IMR-90 (cell line): ENCODE measurements around the gene ENO2. TPM values are rescaled to one million over a fixed set of nuclear protein-coding genes. Genes with fewer than 3 reads are reported as not detected.

ENCODE experiments used
- ATAC-seq: fragments of 200-7000 bp; cut with Tn5 transposase; 2 replicates; pipeline ENCODE4 v1.9.1; 2020; ENCODE audit warnings: low read depth, mild to moderate bottlenecking, moderate library complexity
- BruUV-seq: library from RNA; stranded (reverse); fragments of 400-500 nt; replicated peaks from 2 replicates; lab custom pipeline; 2021; lab: Mats Ljungman, UMichigan
- CTCF ChIA-PET: fragments of 300-600 bp; formaldehyde crosslinking; extraction: SDS; loops from one replicate; lab custom pipeline; 2021; ENCODE audit warnings: antibody characterized with exemption; lab: Yijun Ruan, JAX
- POLR2A ChIA-PET: fragments of 300-600 bp; sonication (Branson Sonifier 250); formaldehyde crosslinking; loops from one replicate; lab custom pipeline; 2022; ENCODE audit warnings: antibody characterized with exemption; ENCODE audit not compliant: unreplicated experiment; lab: Charles Lee
- DNase-seq: peaks from one replicate; pipeline ENCODE4 v3.0.0; 2013
- H2AFZ ChIP-seq: replicated peaks from 2 replicates; pipeline ENCODE3; 2013; ENCODE audit warnings: low read length, mild to moderate bottlenecking; ENCODE audit not compliant: poor library complexity
- H2AK5ac ChIP-seq: 2 replicates; pipeline ENCODE4 v1.6.1; 2013; ENCODE audit warnings: low read depth, low read length, inconsistent platforms
- H2AK9ac ChIP-seq: replicated peaks from 2 replicates; pipeline ENCODE3; 2013; ENCODE audit warnings: mild to moderate bottlenecking, low read depth, low read length, moderate library complexity; ENCODE audit not compliant: poor library complexity
- H2BK120ac ChIP-seq: 2 replicates; pipeline ENCODE4 v1.6.1; 2013; ENCODE audit warnings: low read depth, low read length, inconsistent platforms
- H2BK15ac ChIP-seq: 3 replicates; pipeline ENCODE4 v1.6.1; 2013; ENCODE audit warnings: low read depth, low read length, inconsistent platforms
- H2BK20ac ChIP-seq: 2 replicates; pipeline ENCODE4 v1.6.1; 2013; ENCODE audit warnings: low read depth, mild to moderate bottlenecking, inconsistent platforms, low read length, moderate library complexity
- H2BK5ac ChIP-seq: 2 replicates; pipeline ENCODE4 v1.6.1; 2013; ENCODE audit warnings: mild to moderate bottlenecking, low read depth, low read length, inconsistent platforms; ENCODE audit not compliant: poor library complexity, severe bottlenecking
- H3K14ac ChIP-seq: replicated peaks from 2 replicates; pipeline ENCODE4 v1.6.1; 2013; ENCODE audit warnings: low read depth, low read length, inconsistent platforms
- H3K18ac ChIP-seq: 2 replicates; pipeline ENCODE4 v1.6.1; 2013; ENCODE audit warnings: low read depth, low read length, control low read depth
- H3K23ac ChIP-seq: 2 replicates; pipeline ENCODE4 v1.6.1; 2013; ENCODE audit warnings: low read depth, low read length, inconsistent platforms
- H3K27ac ChIP-seq: 2 replicates; pipeline ENCODE4 v1.5.1; 2013; ENCODE audit warnings: mild to moderate bottlenecking, control low read depth, low read length; ENCODE audit not compliant: insufficient read depth
- H3K27me3 ChIP-seq: 2 replicates; pipeline ENCODE4 v1.6.1; 2013; ENCODE audit warnings: low read length; ENCODE audit not compliant: control insufficient read depth, insufficient read depth
- H3K36me3 ChIP-seq: 2 replicates; pipeline ENCODE4 v1.6.1; 2013; ENCODE audit warnings: low read length, mixed read lengths; ENCODE audit not compliant: control insufficient read depth, insufficient read depth
- H3K4ac ChIP-seq: 2 replicates; pipeline ENCODE4 v1.6.1; 2013; ENCODE audit warnings: low read depth, low read length, inconsistent platforms
- H3K4me1 ChIP-seq: 2 replicates; pipeline ENCODE4 v1.6.1; 2013; ENCODE audit warnings: low read length, mixed read lengths; ENCODE audit not compliant: control insufficient read depth, insufficient read depth
- H3K4me2 ChIP-seq: 2 replicates; pipeline ENCODE4 v1.6.1; 2013; ENCODE audit warnings: low read depth, mild to moderate bottlenecking, control low read depth, low read length, moderate library complexity
- H3K4me3 ChIP-seq: 2 replicates; pipeline ENCODE4 v1.5.1; 2013; ENCODE audit warnings: low read depth, mild to moderate bottlenecking, control low read depth, low read length, moderate library complexity; ENCODE audit not compliant: insufficient read depth
- H3K56ac ChIP-seq: 2 replicates; pipeline ENCODE4 v1.6.1; 2013; ENCODE audit warnings: low read length, inconsistent platforms; ENCODE audit not compliant: insufficient read depth; ENCODE audit errors: extremely low read depth
- H3K79me1 ChIP-seq, 2 experiments: 2 replicates each; pipeline ENCODE4 v1.6.1; 2013; ENCODE audit warnings: low read length in 2 of 2, inconsistent platforms in 1 of 2, low read depth in 1 of 2
- H3K9ac ChIP-seq: 2 replicates; pipeline ENCODE4 v1.6.1; 2013; ENCODE audit warnings: low read depth, low read length, control low read depth
- H3K9me1 ChIP-seq: 2 replicates; pipeline ENCODE4 v1.6.1; 2013; ENCODE audit warnings: low read length, inconsistent platforms; ENCODE audit not compliant: insufficient read depth
- H3K9me3 ChIP-seq: 2 replicates; pipeline ENCODE4 v1.6.1; 2013; ENCODE audit warnings: low read length; ENCODE audit not compliant: control insufficient read depth, insufficient read depth
- H4K20me1 ChIP-seq: 2 replicates; pipeline ENCODE4 v1.6.1; 2013; ENCODE audit warnings: low read length, inconsistent platforms; ENCODE audit not compliant: insufficient read depth
- H4K5ac ChIP-seq: 2 replicates; pipeline ENCODE4 v1.6.1; 2013; ENCODE audit warnings: mild to moderate bottlenecking, low read depth, low read length, control low read depth
- H4K8ac ChIP-seq, 2 experiments: 2 replicates each; pipeline ENCODE4 v1.6.1; 2013; ENCODE audit warnings: low read depth in 2 of 2, low read length in 2 of 2, control low read depth in 1 of 2, inconsistent platforms in 1 of 2
- H4K91ac ChIP-seq: 2 replicates; pipeline ENCODE4 v1.6.1; 2013; ENCODE audit warnings: low read depth, low read length, inconsistent platforms; ENCODE audit not compliant: insufficient read depth
- BHLHE40 ChIP-seq: fragments of 150-350 bp; IDR thresholded peaks from 2 replicates; pipeline ENCODE4 v1.6.1; 2016; ENCODE audit warnings: mild to moderate bottlenecking, low read depth, low read length
- CEBPB ChIP-seq: IDR thresholded peaks from 2 replicates; pipeline ENCODE4 v1.6.1; 2012; ENCODE audit warnings: low read depth, low read length, improper control_type of control experiment
- CHD1 ChIP-seq: IDR thresholded peaks from 2 replicates; pipeline ENCODE4 v1.6.1; 2012; ENCODE audit warnings: low read depth, low read length, improper control_type of control experiment
- CTCF ChIP-seq: conservative IDR thresholded peaks from 2 replicates; pipeline ENCODE4 v1.5.1; 2012; ENCODE audit warnings: mild to moderate bottlenecking, low read depth, low read length, improper control_type of control experiment
- FOS ChIP-seq: fragments of 150-350 bp; IDR thresholded peaks from 2 replicates; pipeline ENCODE4 v1.6.1; 2016; ENCODE audit warnings: low read depth, low read length
- MAFK ChIP-seq: IDR thresholded peaks from 2 replicates; pipeline ENCODE4 v1.6.1; 2012; ENCODE audit warnings: low read depth, low read length, improper control_type of control experiment
- MAZ ChIP-seq: IDR thresholded peaks from 2 replicates; pipeline ENCODE4 v1.6.1; 2012; ENCODE audit warnings: low read depth, mild to moderate bottlenecking, low read length, improper control_type of control experiment, moderate library complexity, borderline replicate concordance
- MXI1 ChIP-seq: IDR thresholded peaks from 2 replicates; pipeline ENCODE4 v1.6.1; 2012; ENCODE audit warnings: low read depth, mild to moderate bottlenecking, low read length, moderate library complexity, borderline replicate concordance
- NFE2L2 ChIP-seq: fragments of 150-350 bp; IDR thresholded peaks from 2 replicates; pipeline ENCODE4 v1.6.1; 2016; ENCODE audit warnings: low read depth, mild to moderate bottlenecking, low read length
- POLR2A ChIP-seq: IDR thresholded peaks from 2 replicates; pipeline ENCODE4 v1.6.1; 2012; ENCODE audit warnings: mild to moderate bottlenecking, low read depth, low read length
- RAD21 ChIP-seq: IDR thresholded peaks from 2 replicates; pipeline ENCODE4 v1.6.1; 2012; ENCODE audit warnings: low read length, improper control_type of control experiment
- RCOR1 ChIP-seq: IDR thresholded peaks from 2 replicates; pipeline ENCODE4 v1.6.1; 2012; ENCODE audit warnings: mild to moderate bottlenecking, low read length, improper control_type of control experiment; ENCODE audit not compliant: insufficient replicate concordance
- RFX5 ChIP-seq: IDR thresholded peaks from 2 replicates; pipeline ENCODE4 v1.8.0; 2012; ENCODE audit warnings: low read depth, mild to moderate bottlenecking, low read length, moderate library complexity
- SMC3 ChIP-seq: fragments of 150-350 bp; IDR thresholded peaks from 2 replicates; pipeline ENCODE4 v1.6.1; 2016; ENCODE audit warnings: low read depth, mild to moderate bottlenecking, antibody characterized with exemption, low read length, moderate library complexity
- WGBS, 2 experiments: methylation state at CpG; one replicate each; pipeline versions ENCODE4 v1.1.5 to v1.1.7; 2013; ENCODE audit warnings: missing lambda C conversion rate in 2 of 2; ENCODE audit not compliant: insufficient read length in 1 of 2; ENCODE audit errors: extremely low coverage in 2 of 2; 5-methylcytosine and 5-hydroxymethylcytosine counted together
- dilution Hi-C: fragments of 300-500 bp; cut with HindIII; formaldehyde crosslinking; loops from one replicate; pipeline ENCODE4 v1.14.3; 2018; ENCODE audit warnings: low sequenced_read_pairs; ENCODE audit not compliant: unreplicated experiment
- in situ Hi-C: fragments of 300-500 bp; cut with MboI; formaldehyde crosslinking; loops from 3 replicates; pipeline ENCODE4 v1.14.3; 2019; ENCODE audit warnings: low sequenced_read_pairs, inconsistent platforms, mixed read lengths
- intact Hi-C: fragments of 100-400 bp; cut with micrococcal nuclease; formaldehyde crosslinking; loops from 2 replicates; pipeline ENCODE4 v1.10.0; 2022
- polyA plus RNA-seq, 3 experiments: library from polyadenylated mRNA; depleted of rRNA; stranded (reverse); fragments of >200 nt; gene quantifications; 2 replicates each; pipeline ENCODE4 v1.2.3, GENCODE V29; 2012; ENCODE audit warnings: low replicate concordance in 1 of 3
- total RNA-seq: library from RNA; depleted of rRNA; stranded (reverse); fragments of >200 nt; gene quantifications from 2 replicates; pipeline ENCODE4 v1.2.3, GENCODE V29; 2012
- TF ChIP-seq, protein P1 (sequence below): fragments of 150-350 bp; IDR thresholded peaks from 2 replicates; pipeline ENCODE4 v1.6.1; 2016; ENCODE audit warnings: low read depth, mild to moderate bottlenecking, low read length, moderate library complexity, borderline replicate concordance
- TF ChIP-seq, protein P2 (sequence below): fragments of 150-350 bp; IDR thresholded peaks from 2 replicates; pipeline ENCODE4 v1.6.1; 2017; ENCODE audit warnings: mild to moderate bottlenecking, antibody characterized with exemption, low read length, low read depth

The ENO2 gene
- total and polyA plus RNA-seq, 2 of the 4 experiments (the other 2 are of a cell fraction) = 28.3 to 92.8 TPM

DNA sequence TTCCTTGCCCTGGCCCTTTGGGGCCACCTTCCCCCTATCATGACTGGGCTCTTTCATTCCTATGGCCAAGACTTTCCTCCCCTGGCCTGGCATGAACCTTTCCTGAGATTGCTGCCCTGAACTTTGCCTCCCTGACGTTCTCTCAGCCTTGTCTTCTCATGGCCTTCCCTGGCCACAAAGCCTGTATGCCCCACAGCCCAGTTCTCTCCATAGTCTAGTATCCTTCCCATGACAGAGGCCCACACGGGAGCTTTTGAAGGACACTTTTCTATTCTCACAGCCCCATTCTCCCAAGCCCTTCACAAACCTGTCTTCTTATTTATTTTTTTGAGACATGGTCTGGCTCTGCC is 24.8 kb downstream of the ENO2 start:
- H2BK120ac ChIP-seq = no peak overlapping the region
- H3K9me1 ChIP-seq = no peaks in the 10 kb centered on the region
- ChIA-PET POLR2A (interaction anchor here (0.7 kb wide), 1 partner anchor 401 kb away, joined by 3 read pairs; no protein-coding TSS in a partner anchor), CTCF (no interaction called here)
- 86% methylated on average over 2 of the region's 2 CpGs; no CpG with 5 or more reads in 1 of the 2 experiments for WGBS, 2 experiments
- H2BK20ac ChIP-seq = no peak overlapping the region
- ATAC-seq (no peak), DNase-seq (no peak)
- H2BK5ac ChIP-seq = no peak overlapping the region
- TF ChIP-seq RCOR1 (no peak), CTCF (no peak), SMC3 (no peak), MAZ (no peak), MXI1 (no peak), CHD1 (no peak), NFE2L2 (no peak), CEBPB (no peak), RFX5 (no peak), FOS (no peak), RAD21 (no peak), BHLHE40 (no peak), POLR2A (no peak), MAFK (no peak)
- TF ChIP-seq, protein P1, sequence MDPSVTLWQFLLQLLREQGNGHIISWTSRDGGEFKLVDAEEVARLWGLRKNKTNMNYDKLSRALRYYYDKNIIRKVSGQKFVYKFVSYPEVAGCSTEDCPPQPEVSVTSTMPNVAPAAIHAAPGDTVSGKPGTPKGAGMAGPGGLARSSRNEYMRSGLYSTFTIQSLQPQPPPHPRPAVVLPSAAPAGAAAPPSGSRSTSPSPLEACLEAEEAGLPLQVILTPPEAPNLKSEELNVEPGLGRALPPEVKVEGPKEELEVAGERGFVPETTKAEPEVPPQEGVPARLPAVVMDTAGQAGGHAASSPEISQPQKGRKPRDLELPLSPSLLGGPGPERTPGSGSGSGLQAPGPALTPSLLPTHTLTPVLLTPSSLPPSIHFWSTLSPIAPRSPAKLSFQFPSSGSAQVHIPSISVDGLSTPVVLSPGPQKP = no peak
- TF ChIP-seq, protein P2, sequence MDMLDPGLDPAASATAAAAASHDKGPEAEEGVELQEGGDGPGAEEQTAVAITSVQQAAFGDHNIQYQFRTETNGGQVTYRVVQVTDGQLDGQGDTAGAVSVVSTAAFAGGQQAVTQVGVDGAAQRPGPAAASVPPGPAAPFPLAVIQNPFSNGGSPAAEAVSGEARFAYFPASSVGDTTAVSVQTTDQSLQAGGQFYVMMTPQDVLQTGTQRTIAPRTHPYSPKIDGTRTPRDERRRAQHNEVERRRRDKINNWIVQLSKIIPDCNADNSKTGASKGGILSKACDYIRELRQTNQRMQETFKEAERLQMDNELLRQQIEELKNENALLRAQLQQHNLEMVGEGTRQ = no peak
- no peak overlapping the region for H3K4me3 ChIP-seq
- no peak overlapping the region for H3K27ac ChIP-seq
- no peak overlapping the region for H3K56ac ChIP-seq
- no peak overlapping the region for H3K18ac ChIP-seq
- H4K20me1 ChIP-seq = peaks cover 9% of the 10 kb centered on the region; the same call in 1 of the 2 replicates
- no peak overlapping the region for H2AK5ac ChIP-seq
- H2AK9ac ChIP-seq = peak overlapping the region; percentile 11
- H2AFZ ChIP-seq = no peak overlapping the region
- H4K5ac ChIP-seq = no peak overlapping the region
- dilution Hi-C loops (no loop called here), in situ Hi-C loops (no loop called here), intact Hi-C loops (no loop called here)
- no peak overlapping the region for H4K91ac ChIP-seq
- H3K36me3 ChIP-seq = peaks cover 58% of the 10 kb centered on the region
- no peak overlapping the region for H3K23ac ChIP-seq
- H3K27me3 ChIP-seq = no peaks in the 10 kb centered on the region
- no peak overlapping the region for H3K4ac ChIP-seq
- no peak overlapping the region for H3K4me2 ChIP-seq
- H2BK15ac ChIP-seq = no peak overlapping the region
- H3K9me3 ChIP-seq = no peaks in the 10 kb centered on the region
- no peak overlapping the region for H4K8ac ChIP-seq
- no TSS peak for BruUV-seq
- peaks cover 2% of the 10 kb centered on the region; the same call in 1 of the 2 replicates for H3K4me1 ChIP-seq
- peaks cover 13 to 51% of the 10 kb centered on the region in 2 experiments; a peak in 3 of 4 replicates for H3K79me1 ChIP-seq
- H3K9ac ChIP-seq = no peak overlapping the region
- H3K14ac ChIP-seq = no peak overlapping the region
